Stimulated activated CD8-positive, alpha-beta memory T cell treated with anti-CD3 and anti-CD28 coated beads, Interleukin-2, amount 100 ng/mL, for 1 hour (primary cell): Measurements from ENCODE around the gene SLC1A5.
"Not testable (repeated sequence)": the region's sequence is repeated elsewhere in the genome, so short reads cannot be mapped to it uniquely, and the experiment has no call there.

Experiments
- DNase-seq, 2 donors: peaks; one replicate each; pipeline ENCODE4 v3.0.0-alpha.2; 2020; ENCODE audit warnings: low read depth in 2 of 2

Gene SLC1A5

DNA sequence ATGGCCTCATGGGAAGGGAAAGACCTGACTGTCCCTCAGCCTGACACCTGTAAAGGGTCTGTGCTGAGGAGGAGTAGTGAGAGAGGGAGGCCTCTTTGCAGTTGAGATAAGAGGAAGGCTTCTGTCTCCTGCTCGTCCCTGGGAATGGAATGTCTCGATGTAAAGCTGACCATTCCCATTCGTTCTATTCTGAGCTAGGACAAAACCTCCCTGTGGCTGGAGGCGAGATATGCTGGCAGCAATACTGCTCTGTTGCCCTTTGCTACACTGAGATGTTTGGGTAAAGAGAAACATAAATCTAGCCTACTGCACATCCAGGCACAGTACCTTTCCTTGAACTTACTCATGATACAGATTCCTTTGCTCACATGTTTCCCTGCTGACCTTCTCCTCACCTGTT, 19.6 kb downstream of the SLC1A5 start:
- not testable (repeated sequence) for DNase-seq

DNA sequence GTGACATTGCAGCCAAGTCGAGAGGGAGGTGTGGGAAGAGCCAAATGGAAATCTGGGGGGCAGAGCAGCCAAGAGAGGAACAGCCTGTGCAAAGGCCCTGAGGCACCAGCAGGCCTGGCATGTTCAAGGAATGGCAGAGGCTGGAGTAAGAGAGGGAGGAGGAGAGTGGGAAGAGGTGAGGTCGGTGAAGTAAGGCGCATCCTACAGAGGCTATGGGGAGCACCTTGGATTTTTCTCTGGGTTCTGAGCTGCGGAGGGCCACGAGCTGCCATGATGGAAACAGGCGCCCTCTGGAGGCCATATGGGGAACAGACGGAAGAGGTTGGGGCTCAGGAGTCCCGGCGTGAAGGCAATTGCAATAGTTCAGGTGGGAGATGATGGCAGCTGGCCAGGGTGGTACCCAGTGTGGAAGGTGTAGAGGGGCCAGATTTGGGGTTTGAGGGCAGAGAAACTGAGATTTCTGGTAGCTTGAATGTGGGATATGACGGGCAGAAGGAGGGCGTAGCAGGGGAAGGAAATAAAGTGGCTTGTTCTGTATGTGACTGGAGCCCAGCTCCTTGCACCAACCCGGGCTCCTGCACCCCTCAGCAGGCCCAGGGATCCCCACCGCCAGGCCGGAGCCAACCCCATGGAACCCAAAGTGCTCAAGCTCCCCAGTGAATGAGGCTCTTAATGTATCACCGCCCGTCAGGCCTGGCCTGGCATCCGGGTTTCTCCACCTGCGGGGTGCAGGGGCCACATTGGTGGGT, 21.7 kb downstream of the SLC1A5 start:
- no peak for DNase-seq

DNA sequence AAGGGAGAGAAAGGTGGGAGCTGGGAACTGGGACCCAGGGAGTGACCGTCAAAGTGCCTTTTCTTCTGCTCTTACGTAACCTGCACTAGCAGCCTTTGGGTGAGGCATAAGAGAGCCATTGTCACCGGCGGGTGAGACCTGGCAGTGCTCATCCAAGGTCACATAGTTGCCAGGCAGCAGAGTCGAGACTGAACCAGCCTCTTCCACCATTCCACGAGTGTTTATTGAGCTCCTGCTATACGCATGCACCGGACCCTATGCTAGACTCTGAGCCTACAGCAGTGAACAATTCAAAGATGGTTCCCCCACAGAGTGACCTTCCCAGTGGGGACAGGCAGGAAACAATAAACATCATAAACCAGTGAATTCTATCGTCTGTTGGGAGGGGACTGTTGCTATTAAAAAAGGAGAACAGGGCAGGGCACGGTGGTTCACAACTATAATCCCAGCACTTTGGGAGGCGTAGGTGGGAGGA, 23.5 kb downstream of the SLC1A5 start:
- no peak for DNase-seq

DNA sequence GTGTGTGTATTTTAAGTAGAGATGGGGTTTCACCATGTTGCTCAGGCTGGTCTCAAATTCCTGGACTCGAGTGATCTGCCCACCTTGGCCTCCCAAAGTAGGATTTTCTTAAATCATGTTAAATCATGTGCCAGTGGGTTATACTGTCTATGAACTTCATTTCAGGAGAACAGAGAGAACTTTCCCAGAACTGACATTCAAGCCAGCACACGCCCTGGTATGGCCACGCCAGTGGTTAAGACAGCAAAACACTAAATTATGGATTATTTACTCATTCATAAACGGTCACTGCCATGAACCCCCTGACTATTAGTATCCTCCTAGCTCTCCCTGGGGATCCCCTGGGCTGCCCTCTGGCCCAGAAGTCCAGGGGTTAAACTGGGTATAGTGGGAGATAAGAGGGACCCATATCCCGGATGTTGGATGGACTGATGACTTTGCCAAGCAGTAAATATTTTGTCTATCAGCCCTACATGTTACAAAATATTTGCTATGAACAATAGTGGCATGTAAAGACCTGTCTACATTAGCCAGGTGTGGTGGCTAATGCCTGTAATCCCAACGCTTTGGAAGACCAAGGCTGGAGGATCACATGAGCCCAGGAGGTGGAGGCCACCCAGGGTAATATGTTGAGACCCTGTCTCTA, 26.0 kb downstream of the SLC1A5 start:
- no peak for DNase-seq

DNA sequence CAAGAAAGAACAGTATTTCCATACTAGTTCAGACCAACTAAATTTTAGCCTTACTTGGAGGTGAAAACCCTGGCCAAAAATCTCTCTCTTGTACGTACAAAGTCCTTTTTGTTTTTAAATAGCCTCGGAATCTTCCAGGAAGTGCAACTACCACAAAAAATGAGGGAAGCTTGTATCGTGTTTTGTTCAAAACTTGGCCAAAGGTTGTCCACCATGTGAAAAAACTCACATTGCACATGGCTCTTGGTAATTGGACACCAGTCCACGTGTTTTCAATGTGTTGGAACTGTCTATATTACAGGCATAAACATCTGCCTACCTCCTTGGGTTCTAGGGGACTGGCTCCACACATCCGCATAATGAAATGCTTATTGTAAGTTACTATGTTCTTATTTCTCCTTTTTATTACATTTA, 27.0 kb downstream of the SLC1A5 start:
- DNase-seq, result no peak

DNA sequence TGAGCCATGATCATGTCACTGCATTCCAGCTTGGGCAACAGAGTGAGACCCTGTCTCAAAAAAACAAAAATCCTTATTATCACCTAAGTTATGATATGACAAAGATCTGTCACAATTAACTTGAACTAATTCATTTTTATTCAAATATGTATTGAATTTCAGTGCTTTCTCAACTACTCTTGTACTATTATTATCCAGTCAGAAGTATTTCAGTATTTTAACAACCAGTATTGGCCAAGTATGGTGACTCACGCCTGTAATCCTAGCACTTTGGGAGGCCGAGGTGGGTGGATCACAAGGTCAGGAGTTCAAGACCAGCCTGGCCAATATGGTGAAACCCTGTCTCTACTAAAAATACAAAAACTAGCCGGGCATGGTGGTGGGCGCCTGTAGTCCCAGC, 27.5 kb downstream of the SLC1A5 start:
- DNase-seq, result not testable (repeated sequence)

DNA sequence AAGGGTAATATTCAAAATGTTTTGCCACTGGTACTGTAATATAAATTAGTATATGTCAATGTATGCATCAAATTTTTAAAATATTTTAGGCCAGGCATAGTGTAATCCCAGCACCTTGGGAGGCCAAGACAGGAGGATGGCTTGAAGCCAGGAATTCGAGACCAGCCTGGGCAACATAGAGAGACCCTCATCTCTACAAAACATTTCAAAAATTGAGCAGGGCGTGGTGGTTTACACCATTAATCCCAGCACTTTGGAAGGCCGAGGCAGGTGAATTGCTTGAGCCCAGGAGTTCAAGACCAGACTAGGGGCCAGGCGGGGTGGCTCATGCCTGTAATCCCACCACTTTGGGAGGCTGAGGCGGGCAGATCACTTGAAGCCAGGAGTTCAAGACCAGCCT, 28.0 kb downstream of the SLC1A5 start:
- no peak for DNase-seq

DNA sequence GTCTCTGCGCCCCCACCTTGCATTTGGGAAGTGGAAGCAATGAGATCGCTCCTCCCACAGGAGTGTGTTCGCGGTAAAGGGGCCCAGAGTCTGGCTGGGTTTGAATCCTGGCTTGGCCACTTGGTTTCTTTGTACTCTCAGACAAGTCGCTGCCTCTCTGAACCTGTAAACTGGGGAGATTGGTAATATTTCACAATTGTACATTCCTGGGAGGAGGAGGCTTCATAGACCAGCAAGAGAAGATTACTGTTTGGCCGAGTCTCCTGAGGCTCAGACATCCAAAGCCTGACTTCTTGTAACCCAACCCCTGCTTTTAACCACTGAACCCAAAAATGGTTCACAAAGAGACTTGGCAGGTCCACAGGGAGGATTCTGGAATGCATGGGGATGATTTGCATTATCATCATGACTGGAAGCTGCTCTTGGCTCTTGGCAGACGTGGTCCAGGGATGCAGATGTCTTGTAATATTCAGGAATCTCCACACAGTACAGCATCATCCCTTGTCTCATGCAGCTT, 28.5 kb downstream of the SLC1A5 start:
- DNase-seq, result no peak

DNA sequence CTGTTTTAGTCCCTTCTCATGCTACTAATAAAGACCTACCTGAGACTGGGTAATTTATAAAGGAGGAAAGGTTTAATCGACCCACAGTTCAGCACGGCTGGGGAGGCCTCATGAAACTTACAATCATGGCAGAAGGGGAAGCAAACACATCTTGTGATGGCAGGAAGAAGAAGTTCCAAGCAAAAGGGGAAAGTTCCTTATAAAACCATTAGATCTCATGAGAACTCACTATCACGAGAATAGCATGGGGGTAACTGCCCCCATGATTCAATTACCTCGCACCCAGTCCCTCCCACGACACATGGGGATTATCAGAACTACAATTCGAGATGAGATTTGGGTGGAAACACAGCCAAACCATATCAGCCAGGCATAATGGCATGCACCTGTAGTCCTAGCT, 29.2 kb downstream of the SLC1A5 start:
- no peak for DNase-seq

DNA sequence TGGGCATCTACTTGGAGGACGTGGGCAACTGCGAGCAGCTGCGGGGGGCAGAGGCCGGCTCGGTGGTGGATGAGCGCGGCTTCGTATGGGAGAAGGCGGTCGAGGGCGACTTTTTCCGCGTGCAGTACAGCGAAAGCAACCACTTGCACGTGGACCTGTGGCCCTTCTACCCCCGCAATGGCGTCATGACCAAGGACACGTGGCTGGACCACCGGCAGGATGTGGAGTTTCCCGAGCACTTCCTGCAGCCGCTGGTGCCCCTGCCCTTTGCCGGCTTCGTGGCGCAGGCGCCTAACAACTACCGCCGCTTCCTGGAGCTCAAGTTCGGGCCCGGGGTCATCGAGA, 31.9 kb downstream of the SLC1A5 start:
- no peak for DNase-seq

DNA sequence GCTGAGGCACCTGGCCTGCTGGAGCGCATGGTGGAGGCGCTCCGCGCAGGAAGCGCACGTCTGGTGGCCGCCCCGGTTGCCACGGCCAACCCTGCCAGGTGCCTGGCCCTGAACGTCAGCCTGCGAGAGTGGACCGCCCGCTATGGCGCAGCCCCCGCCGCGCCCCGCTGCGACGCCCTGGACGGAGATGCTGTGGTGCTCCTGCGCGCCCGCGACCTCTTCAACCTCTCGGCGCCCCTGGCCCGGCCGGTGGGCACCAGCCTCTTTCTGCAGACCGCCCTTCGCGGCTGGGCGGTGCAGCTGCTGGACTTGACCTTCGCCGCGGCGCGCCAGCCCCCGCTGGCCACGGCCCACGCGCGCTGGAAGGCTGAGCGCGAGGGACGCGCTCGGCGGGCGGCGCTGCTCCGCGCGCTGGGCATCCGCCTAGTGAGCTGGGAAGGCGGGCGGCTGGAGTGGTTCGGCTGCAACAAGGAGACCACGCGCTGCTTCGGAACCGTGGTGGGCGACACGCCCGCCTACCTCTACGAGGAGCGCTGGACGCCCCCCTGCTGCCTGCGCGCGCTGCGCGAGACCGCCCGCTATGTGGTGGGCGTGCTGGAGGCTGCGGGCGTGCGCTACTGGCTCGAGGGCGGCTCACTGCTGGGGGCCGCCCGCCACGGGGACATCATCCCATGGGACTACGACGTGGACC, 32.4 kb downstream of the SLC1A5 start:
- DNase-seq, result no peak

DNA sequence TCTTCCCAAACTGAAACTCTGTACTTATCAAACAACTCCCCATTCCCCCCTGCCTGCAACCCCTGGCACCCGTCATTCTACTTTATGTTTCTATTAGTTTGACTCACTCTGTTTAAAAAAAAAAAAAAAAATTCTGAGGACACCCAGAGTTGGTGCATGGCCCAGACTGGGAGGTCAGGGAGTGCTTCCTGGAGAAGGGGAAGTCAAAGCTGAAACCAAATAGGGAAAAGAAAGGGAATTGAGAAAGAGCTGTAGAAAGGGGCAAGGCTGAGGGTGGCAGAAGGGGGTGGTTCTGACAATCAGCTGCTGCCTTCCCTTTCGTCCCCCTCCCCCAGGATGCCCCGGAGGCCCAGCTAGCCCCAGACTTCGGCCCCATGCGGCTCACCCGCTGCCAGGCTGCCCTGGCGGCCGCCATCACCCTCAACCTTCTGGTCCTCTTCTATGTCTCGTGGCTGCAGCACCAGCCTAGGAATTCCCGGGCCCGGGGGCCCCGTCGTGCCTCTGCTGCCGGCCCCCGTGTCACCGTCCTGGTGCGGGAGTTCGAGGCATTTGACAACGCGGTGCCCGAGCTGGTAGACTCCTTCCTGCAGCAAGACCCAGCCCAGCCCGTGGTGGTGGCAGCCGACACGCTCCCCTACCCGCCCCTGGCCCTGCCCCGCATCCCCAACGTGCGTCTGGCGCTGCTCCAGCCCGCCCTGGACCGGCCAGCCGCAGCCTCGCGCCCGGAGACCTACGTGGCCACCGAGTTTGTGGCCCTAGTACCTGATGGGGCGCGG, 33.1 kb downstream of the SLC1A5 start:
- no peak for DNase-seq

DNA sequence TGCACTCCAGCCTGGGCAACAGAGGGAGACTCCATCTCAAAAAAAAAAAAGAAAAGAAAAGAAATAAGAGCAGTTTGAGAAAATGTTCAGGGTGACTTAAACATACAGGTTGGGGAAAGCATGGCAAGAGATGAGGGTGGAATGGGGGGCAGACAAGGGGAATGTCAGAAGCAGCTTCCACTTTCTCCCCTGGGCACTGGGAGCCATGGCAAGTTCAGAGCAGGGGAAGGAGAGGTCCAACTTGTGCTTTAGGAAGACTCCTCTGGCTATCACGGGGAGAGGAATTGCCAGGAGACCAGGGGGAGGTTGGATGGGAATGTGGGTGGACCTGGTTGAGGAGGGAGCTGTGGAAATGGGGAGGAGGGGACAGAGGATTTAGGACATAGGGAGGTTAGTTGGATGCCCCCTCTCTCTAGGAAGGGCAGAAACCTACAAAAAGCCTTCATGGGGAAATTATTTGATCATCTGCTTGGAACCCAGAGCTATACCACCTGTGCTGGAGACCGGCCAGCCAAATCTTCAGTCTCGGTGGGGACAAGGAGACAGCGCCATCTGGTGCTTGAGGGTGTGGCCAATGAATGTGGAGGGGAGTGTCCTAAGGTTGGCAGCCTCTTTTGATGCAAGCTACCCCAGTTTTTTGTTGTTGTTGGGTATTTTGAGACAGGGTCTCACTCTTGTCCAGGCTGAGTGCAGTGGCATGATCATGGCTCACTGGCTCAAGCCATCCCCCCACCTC, 34.8 kb downstream of the SLC1A5 start:
- peak in 1 of 2 donors; percentile 50 for DNase-seq

DNA sequence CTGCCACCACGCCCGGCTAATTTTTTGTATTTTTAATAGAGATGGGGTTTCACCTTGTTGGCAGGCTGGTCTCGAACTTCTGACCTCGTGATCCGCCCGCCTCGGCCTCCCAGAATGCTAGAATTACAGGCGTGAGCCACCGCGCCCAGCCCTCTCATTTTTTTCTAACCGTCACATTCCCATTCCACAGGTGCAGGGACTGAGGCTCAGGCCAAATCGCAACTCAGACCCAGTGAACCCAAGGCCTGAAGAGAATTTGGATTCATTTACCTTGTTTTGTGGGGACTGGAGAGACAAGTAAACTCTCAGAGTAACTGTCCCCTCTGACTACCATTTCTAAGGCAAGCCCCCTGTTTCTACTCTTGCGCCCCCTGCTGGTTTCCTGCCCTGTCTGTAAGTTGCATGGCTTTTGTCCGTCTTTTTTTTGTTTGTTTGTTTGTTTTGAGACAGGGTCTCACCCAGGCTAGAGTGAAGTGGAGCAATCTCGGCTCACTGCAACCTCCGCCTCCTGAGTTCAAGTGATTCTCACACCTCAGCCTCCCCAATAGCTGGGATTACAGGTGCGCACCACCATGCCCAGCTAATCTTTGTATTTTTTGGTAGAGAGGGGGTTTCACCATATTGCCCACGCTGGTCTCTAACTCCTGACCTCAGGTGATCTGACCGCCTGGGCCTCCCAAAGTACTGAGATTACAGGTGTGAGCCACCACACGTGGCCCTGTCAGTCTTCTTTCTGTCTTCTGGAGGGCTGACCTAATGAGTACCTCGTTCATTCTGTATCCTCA, 39.9 kb downstream of the SLC1A5 start:
- DNase-seq, result peak; percentile 43 to 69

DNA sequence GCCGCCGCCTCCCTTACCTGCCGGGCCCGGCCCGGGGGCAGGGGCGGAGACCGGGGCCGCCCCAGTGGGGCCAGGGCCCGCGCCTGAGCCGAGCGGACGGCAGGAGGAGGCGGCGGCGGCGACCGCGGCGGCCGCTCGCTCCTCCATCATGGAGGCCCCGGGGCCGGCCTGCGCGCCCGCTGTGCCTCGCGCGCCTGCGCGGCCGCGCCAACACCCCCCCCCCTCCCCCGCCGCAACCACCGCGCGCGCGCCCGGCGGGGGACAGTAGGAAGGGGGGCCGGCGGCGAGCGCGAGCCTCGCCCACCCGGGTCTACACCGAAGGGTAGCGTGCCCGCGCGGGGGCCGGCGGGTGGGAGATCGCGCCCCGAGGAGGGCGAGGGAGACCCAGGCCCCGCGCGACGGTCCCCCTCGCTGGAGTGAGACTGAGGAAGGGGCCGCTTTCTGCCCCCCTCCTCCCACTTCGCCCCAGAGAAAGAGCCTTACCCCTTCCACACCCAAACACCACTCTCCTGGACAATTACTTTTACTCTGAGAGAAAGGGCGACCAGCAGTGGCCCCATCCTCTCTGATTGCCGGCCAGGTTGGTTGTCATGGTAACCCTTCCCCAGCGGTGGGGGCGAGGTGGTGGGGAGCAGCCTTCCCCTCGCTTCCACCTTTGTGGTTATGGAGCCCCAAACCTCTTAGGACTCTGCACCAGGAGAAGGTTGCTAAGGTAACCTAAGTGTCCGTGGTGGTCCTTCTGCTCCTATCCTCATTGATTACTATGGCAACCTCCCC, 41.9 kb downstream of the SLC1A5 start, which contains the start of gene STRN4:
Gene STRN4 (minus strand): TSS at position 170 of the 777 bp plus-strand sequence. CDS start 20 bp downstream, at position 150.
- DNase-seq, result peak; percentile 22 to 37

DNA sequence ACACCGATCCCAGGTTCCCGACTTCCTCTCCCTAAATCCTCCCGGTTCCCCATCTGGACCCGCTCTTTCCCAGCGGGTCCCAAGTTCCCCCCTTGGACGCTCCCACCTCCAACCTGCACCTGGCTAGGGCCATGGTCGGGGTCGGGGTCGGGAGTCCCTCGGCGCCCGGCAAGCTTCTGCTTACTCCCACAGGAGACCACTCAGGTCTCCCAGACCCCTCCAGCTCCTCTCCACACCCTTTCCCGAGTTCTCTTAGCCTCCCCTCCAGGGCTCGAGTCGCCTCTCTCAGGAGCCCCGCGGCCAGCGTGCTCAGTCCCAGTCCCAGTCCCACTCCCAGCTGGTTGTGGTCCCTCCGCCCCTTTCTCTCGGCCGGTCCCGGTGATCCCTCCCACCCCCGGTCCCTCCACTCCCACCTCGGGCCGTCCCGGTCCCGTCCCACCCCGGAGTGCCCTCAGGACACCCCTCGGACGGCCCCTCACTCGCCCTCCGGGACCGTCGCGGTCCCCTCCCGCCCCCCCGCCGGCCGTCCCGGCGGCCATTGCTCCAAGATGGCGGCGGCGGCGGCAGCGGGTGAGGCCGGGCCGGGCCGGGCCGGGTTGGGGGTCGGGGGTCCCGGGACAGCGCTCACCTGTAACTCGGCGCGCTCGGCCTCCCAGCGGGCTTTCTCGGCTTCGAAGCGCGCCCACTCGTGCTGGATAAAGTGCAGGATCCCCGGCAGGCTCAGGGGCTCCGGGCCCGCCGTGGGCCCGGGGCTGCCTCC, 42.7 kb downstream of the SLC1A5 start, which contains the start of gene FKRP:
Gene FKRP (plus strand): TSS at position 537 of the 760 bp plus-strand sequence. CDS start 9,394 bp downstream, outside the sequence.
- DNase-seq, result peak in 1 of 2 donors; percentile 24

DNA sequence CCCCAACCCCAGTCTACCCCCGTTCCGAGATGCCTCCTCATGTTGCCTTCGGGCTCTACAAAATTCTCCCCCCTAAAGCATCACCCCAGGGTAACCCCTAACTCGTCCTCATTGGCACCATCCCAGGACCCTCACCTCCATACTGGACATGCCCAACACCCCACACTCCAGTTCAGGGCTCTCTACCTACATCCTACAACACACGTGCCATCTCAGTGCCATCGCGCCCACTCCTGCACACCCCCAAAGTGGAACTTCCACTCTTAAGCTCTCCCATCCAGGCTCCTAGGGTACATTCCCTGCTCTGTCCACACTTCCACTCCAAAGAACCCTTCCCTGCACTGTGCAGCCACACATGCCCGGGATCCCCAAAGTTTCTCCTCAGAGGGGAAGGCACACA, 43.4 kb downstream of the SLC1A5 start:
- no peak for DNase-seq

DNA sequence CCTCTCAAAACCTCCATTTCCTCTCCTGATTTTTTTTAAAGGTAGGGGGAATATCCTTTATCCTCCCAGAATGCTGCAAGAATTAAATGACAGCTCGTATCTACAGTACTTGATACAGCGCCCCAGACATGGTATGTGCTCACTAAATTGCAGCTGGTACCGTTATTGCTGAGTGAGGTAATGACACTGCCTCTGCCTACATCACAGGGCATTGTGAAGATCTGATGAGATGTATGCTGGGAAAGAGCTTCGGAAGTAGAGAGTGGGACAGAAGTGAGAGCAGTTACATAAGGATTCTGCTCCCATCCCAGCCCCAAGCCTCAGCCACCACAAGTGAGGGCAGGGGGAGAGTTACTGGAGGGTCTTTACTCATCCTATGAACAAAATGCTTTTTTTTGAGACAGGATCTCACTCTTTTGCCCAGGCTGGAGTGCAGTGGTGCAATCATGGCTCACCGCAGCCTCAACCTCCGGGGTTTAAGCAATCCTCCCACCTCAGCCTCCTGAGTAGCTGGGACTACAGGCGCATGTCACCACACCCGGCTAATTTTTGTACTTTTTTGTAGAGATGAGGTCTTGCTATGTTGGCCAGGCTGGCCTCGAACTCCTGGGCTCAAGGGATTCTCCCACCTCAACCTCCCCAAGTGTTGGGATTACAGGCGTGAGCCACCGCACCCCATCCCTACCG, 44.2 kb downstream of the SLC1A5 start:
- no peak for DNase-seq
